ENCODE results near the gene CLUH. TPM values are rescaled to one million over a fixed set of nuclear protein-coding genes. Genes with fewer than 3 reads are reported as not detected.

CLUH gene
- total RNA-seq, 4 donors from 2014 or later, result 42.6 to 87.6 (median 52.9) TPM

- TF ChIP-seq EP300 (IDR thresholded peaks at IDR 0.05), result no peak
- no peak for TF ChIP-seq CTCF (IDR thresholded peaks at IDR 0.05)
- no peak for TF ChIP-seq POLR2AphosphoS5 (IDR thresholded peaks at IDR 0.05)
- TF ChIP-seq POLR2A (IDR thresholded peaks at IDR 0.05), result no peak
- peaks cover 0 to 58% (median 33%) of the 10 kb centered on the region in 3 donors for H3K4me1 ChIP-seq
- H3K36me3 ChIP-seq, result peaks cover 0 to 53% of the 10 kb centered on the region in 2 donors
- no peaks in the 10 kb centered on the region for H3K27me3 ChIP-seq
- no peaks in the 10 kb centered on the region for H3K9me3 ChIP-seq
- H3K4me3 ChIP-seq, result no peak overlapping the region
- H3K27ac ChIP-seq, result peak overlapping the region; percentile 25 to 77 (median 72)
- 50 to 68% methylated on average over 1 to 5 of the region's 6 CpGs for WGBS, 2 donors (ENCODE audit: low coverage in 1 of 2)
- ATAC-seq, result no peak
Measured at GRCh38 chr17:2687074-2687418, 24.5 kb downstream of the CLUH start.

- WGBS, 2 donors (ENCODE audit: low coverage in 1 of 2), result 49 to 94% methylated on average over 3 to 6 of the region's 15 CpGs
- TF ChIP-seq CTCF (IDR thresholded peaks at IDR 0.05), result no peak
- no peak for TF ChIP-seq POLR2A (IDR thresholded peaks at IDR 0.05)
- TF ChIP-seq EP300 (IDR thresholded peaks at IDR 0.05), result no peak
- TF ChIP-seq POLR2AphosphoS5 (IDR thresholded peaks at IDR 0.05), result no peak
- Histone ChIP-seq H3K4me1 (peaks cover 0 to 58% (median 33%) of the 10 kb centered on the region in 3 donors), H3K27ac (peak overlapping the region in 2 of 4 donors; percentile 71 to 73), H3K4me3 (no peak overlapping the region), H3K36me3 (peaks cover 0 to 53% of the 10 kb centered on the region in 2 donors), H3K9me3 (no peaks in the 10 kb centered on the region), H3K27me3 (no peaks in the 10 kb centered on the region)
- ATAC-seq, result no peak
Measured at GRCh38 chr17:2685696-2686095, 25.9 kb downstream of the CLUH start.

GRCh38 chr17:2684549-2684948 is 27.0 kb downstream of the CLUH start:
- H3K27ac ChIP-seq, result no peak overlapping the region
- 69 to 85% methylated on average over 3 to 10 of the region's 18 CpGs for WGBS, 2 donors (ENCODE audit: low coverage in 1 of 2)
- no peaks in the 10 kb centered on the region for H3K9me3 ChIP-seq
- H3K27me3 ChIP-seq, result no peaks in the 10 kb centered on the region
- peaks cover 0 to 48% (median 26%) of the 10 kb centered on the region in 3 donors for H3K4me1 ChIP-seq
- TF ChIP-seq POLR2A (IDR thresholded peaks at IDR 0.05) (no peak), CTCF (IDR thresholded peaks at IDR 0.05) (no peak), EP300 (IDR thresholded peaks at IDR 0.05) (no peak), POLR2AphosphoS5 (IDR thresholded peaks at IDR 0.05) (no peak)
- H3K36me3 ChIP-seq, result peaks cover 3 to 54% of the 10 kb centered on the region in 2 donors
- ATAC-seq, result no peak
- H3K4me3 ChIP-seq, result no peak overlapping the region

- H3K4me1 ChIP-seq, result peaks cover 0 to 42% (median 20%) of the 10 kb centered on the region in 3 donors
- H3K4me3 ChIP-seq, result no peak overlapping the region
- peaks cover 3 to 57% of the 10 kb centered on the region in 2 donors for H3K36me3 ChIP-seq
- WGBS, 2 donors (ENCODE audit: low coverage in 1 of 2), result 31 to 44% methylated on average over 8 of the region's 8 CpGs
- H3K9me3 ChIP-seq, result no peaks in the 10 kb centered on the region
- TF ChIP-seq EP300 (IDR thresholded peaks at IDR 0.05) (no peak), POLR2A (IDR thresholded peaks at IDR 0.05) (no peak), POLR2AphosphoS5 (IDR thresholded peaks at IDR 0.05) (no peak), CTCF (IDR thresholded peaks at IDR 0.05) (no peak)
- no peaks in the 10 kb centered on the region for H3K27me3 ChIP-seq
- H3K27ac ChIP-seq, result no peak overlapping the region
- no peak for ATAC-seq
Measured at GRCh38 chr17:2683912-2684311, 27.7 kb downstream of the CLUH start.

- no peaks in the 10 kb centered on the region for H3K9me3 ChIP-seq
- H3K36me3 ChIP-seq, result peaks cover 3 to 73% of the 10 kb centered on the region in 2 donors
- 55 to 72% methylated on average over 3 of the region's 3 CpGs for WGBS, 2 donors (ENCODE audit: low coverage in 1 of 2)
- H3K4me1 ChIP-seq, result peaks cover 0 to 26% (median 7%) of the 10 kb centered on the region in 3 donors
- no peak overlapping the region for H3K27ac ChIP-seq
- no peak overlapping the region for H3K4me3 ChIP-seq
- H3K27me3 ChIP-seq, result no peaks in the 10 kb centered on the region
- no peak for ATAC-seq
- TF ChIP-seq POLR2A (IDR thresholded peaks at IDR 0.05) (no peak), EP300 (IDR thresholded peaks at IDR 0.05) (no peak), CTCF (IDR thresholded peaks at IDR 0.05) (no peak), POLR2AphosphoS5 (IDR thresholded peaks at IDR 0.05) (no peak)
Measured at GRCh38 chr17:2682176-2682938, 29.2 kb downstream of the CLUH start.

All from gastroesophageal sphincter (tissue), 4 donors.